ENCODE measurements around the gene UBR1. TPM values are rescaled to one million over a fixed set of nuclear protein-coding genes. Genes with fewer than 3 reads are reported as not detected.

UBR1 gene
- total RNA-seq, 1 experiment from 2014 or later: 18.9 TPM

- TF ChIP-seq STAT6 (CRISPR knock-in tag; conservative IDR thresholded peaks at IDR 0.05; ENCODE audit: low read depth): no peak
- TF ChIP-seq HMGA2 (CRISPR knock-in tag; IDR thresholded peaks at IDR 0.05): no peak
Measured at GRCh38 chr15:42973114-42973513, 132.7 kb downstream of the UBR1 start (continued).

- DNase-seq (ENCODE audit: low spot score) (no peak), ATAC-seq (no peak)
- Mint-ChIP-seq H3K9me3 (peaks cover 24% of the 10 kb centered on the region), H3K27me3 (ENCODE audit: low read depth) (no peaks in the 10 kb centered on the region), H3K4me1 (no peaks in the 10 kb centered on the region), H3K27ac (no peak overlapping the region), H3K36me3 (peaks cover 62% of the 10 kb centered on the region), H3K4me3 (no peak overlapping the region)
- TF ChIP-seq ARID4B (CRISPR knock-in tag; IDR thresholded peaks at IDR 0.05; ENCODE audit: borderline replicate concordance) (no peak), ATF1 (CRISPR knock-in tag; IDR thresholded peaks at IDR 0.05) (no peak), TEAD1 (CRISPR knock-in tag; IDR thresholded peaks at IDR 0.05) (no peak), FOXJ3 (CRISPR knock-in tag; IDR thresholded peaks at IDR 0.05; ENCODE audit: borderline replicate concordance) (no peak), SMAD4 (CRISPR knock-in tag; IDR thresholded peaks at IDR 0.05) (no peak)
- CTCF ChIA-PET: no interaction called here
- POLR2A ChIA-PET: no interaction called here
Measured at GRCh38 chr15:42971830-42972229, 134.0 kb downstream of the UBR1 start.

DNA sequence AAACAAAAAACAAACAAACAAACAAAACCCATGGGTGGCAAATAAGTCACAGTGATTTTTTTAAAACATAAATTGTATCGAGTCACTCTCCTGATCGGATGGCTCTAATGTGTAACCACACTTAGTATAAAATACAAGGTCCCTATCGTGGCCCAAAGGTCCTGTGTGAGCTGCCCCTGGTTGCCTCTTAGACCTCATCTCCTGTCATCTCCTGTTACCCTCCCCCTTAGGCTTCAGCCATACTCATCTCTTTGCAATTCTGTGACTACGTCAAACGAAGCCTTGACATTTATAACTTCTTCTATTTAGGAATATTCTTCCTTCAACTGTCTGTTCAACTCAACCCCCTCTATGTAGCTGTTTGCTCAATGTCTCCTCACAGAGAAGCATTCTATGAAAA, 141.4 kb downstream of the UBR1 start:
- H3K27me3 Mint-ChIP-seq (ENCODE audit: low read depth): no peaks in the 10 kb centered on the region
- H3K9me3 Mint-ChIP-seq: 0 out of 2 replicates have a peak, but pooled peaks cover 3% of the 10 kb centered on the region
- TF ChIP-seq ESRRA (CRISPR knock-in tag; IDR thresholded peaks at IDR 0.05; ENCODE audit: borderline replicate concordance) (no peak), ELF4 (CRISPR knock-in tag; IDR thresholded peaks at IDR 0.05; ENCODE audit: low read depth) (no peak), TEAD1 (CRISPR knock-in tag; IDR thresholded peaks at IDR 0.05) (no peak), ZNF121 (CRISPR knock-in tag; IDR thresholded peaks at IDR 0.05) (no peak), ZNF396 (CRISPR knock-in tag; IDR thresholded peaks at IDR 0.05; ENCODE audit: borderline replicate concordance) (no peak), IRF2 (CRISPR knock-in tag; IDR thresholded peaks at IDR 0.05; ENCODE audit: borderline replicate concordance, low read depth) (no peak), ZNF263 (CRISPR knock-in tag; IDR thresholded peaks at IDR 0.05; ENCODE audit: low read depth) (no peak), JAZF1 (CRISPR knock-in tag; IDR thresholded peaks at IDR 0.05) (no peak)
- TF ChIP-seq, protein P1, sequence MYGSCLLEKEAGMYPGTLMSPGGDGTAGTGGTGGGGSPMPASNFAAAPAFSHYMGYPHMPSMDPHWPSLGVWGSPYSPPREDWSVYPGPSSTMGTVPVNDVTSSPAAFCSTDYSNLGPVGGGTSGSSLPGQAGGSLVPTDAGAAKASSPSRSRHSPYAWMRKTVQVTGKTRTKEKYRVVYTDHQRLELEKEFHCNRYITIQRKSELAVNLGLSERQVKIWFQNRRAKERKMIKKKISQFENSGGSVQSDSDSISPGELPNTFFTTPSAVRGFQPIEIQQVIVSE (CRISPR knock-in tag; IDR thresholded peaks at IDR 0.05; ENCODE audit: borderline replicate concordance): no peak
- TF ChIP-seq, protein P2, sequence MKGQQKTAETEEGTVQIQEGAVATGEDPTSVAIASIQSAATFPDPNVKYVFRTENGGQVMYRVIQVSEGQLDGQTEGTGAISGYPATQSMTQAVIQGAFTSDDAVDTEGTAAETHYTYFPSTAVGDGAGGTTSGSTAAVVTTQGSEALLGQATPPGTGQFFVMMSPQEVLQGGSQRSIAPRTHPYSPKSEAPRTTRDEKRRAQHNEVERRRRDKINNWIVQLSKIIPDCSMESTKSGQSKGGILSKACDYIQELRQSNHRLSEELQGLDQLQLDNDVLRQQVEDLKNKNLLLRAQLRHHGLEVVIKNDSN (CRISPR knock-in tag; IDR thresholded peaks at IDR 0.05): no peak
- H3K27ac Mint-ChIP-seq: 0 out of 2 replicates have a peak overlapping the region, but pooled peaks have one; percentile 19
- peaks cover 30% of the 10 kb centered on the region for H3K36me3 Mint-ChIP-seq
- ChIA-PET POLR2A (no interaction called here), CTCF (interaction anchor here (0.7 kb wide), 1 partner anchor 520 kb away, joined by 3 read pairs; no protein-coding TSS in a partner anchor)
- no peak for DNase-seq (ENCODE audit: low spot score)
- ATAC-seq: no peak
- H3K4me3 Mint-ChIP-seq: no peak overlapping the region
- H3K4me1 Mint-ChIP-seq: no peaks in the 10 kb centered on the region
